IMR-90 (cell line): ENCODE data around the gene PHKB. TPM values are rescaled to one million over a fixed set of nuclear protein-coding genes. Genes with fewer than 3 reads are reported as not detected.

ENCODE experiments used
- ATAC-seq: fragments of 200-7000 bp; cut with Tn5 transposase; 2 replicates; pipeline ENCODE4 v1.9.1; 2020; ENCODE audit warnings: low read depth, mild to moderate bottlenecking, moderate library complexity
- BruUV-seq: library from RNA; stranded (reverse); fragments of 400-500 nt; replicated peaks from 2 replicates; lab custom pipeline; 2021; lab: Mats Ljungman, UMichigan
- CTCF ChIA-PET: fragments of 300-600 bp; formaldehyde crosslinking; extraction: SDS; loops from one replicate; lab custom pipeline; 2021; ENCODE audit warnings: antibody characterized with exemption; lab: Yijun Ruan, JAX
- POLR2A ChIA-PET: fragments of 300-600 bp; sonication (Branson Sonifier 250); formaldehyde crosslinking; loops from one replicate; lab custom pipeline; 2022; ENCODE audit warnings: antibody characterized with exemption; ENCODE audit not compliant: unreplicated experiment; lab: Charles Lee
- DNase-seq: peaks from one replicate; pipeline ENCODE4 v3.0.0; 2013
- H2AFZ ChIP-seq: replicated peaks from 2 replicates; pipeline ENCODE3; 2013; ENCODE audit warnings: low read length, mild to moderate bottlenecking; ENCODE audit not compliant: poor library complexity
- H2AK5ac ChIP-seq: 2 replicates; pipeline ENCODE4 v1.6.1; 2013; ENCODE audit warnings: low read depth, low read length, inconsistent platforms
- H2AK9ac ChIP-seq: replicated peaks from 2 replicates; pipeline ENCODE3; 2013; ENCODE audit warnings: mild to moderate bottlenecking, low read depth, low read length, moderate library complexity; ENCODE audit not compliant: poor library complexity
- H2BK120ac ChIP-seq: 2 replicates; pipeline ENCODE4 v1.6.1; 2013; ENCODE audit warnings: low read depth, low read length, inconsistent platforms
- H2BK15ac ChIP-seq: 3 replicates; pipeline ENCODE4 v1.6.1; 2013; ENCODE audit warnings: low read depth, low read length, inconsistent platforms
- H2BK20ac ChIP-seq: 2 replicates; pipeline ENCODE4 v1.6.1; 2013; ENCODE audit warnings: low read depth, mild to moderate bottlenecking, inconsistent platforms, low read length, moderate library complexity
- H2BK5ac ChIP-seq: 2 replicates; pipeline ENCODE4 v1.6.1; 2013; ENCODE audit warnings: mild to moderate bottlenecking, low read depth, low read length, inconsistent platforms; ENCODE audit not compliant: poor library complexity, severe bottlenecking
- H3K14ac ChIP-seq: replicated peaks from 2 replicates; pipeline ENCODE4 v1.6.1; 2013; ENCODE audit warnings: low read depth, low read length, inconsistent platforms
- H3K18ac ChIP-seq: 2 replicates; pipeline ENCODE4 v1.6.1; 2013; ENCODE audit warnings: low read depth, low read length, control low read depth
- H3K23ac ChIP-seq: 2 replicates; pipeline ENCODE4 v1.6.1; 2013; ENCODE audit warnings: low read depth, low read length, inconsistent platforms
- H3K27ac ChIP-seq: 2 replicates; pipeline ENCODE4 v1.5.1; 2013; ENCODE audit warnings: mild to moderate bottlenecking, control low read depth, low read length; ENCODE audit not compliant: insufficient read depth
- H3K27me3 ChIP-seq: 2 replicates; pipeline ENCODE4 v1.6.1; 2013; ENCODE audit warnings: low read length; ENCODE audit not compliant: control insufficient read depth, insufficient read depth
- H3K36me3 ChIP-seq: 2 replicates; pipeline ENCODE4 v1.6.1; 2013; ENCODE audit warnings: low read length, mixed read lengths; ENCODE audit not compliant: control insufficient read depth, insufficient read depth
- H3K4ac ChIP-seq: 2 replicates; pipeline ENCODE4 v1.6.1; 2013; ENCODE audit warnings: low read depth, low read length, inconsistent platforms
- H3K4me1 ChIP-seq: 2 replicates; pipeline ENCODE4 v1.6.1; 2013; ENCODE audit warnings: low read length, mixed read lengths; ENCODE audit not compliant: control insufficient read depth, insufficient read depth
- H3K4me2 ChIP-seq: 2 replicates; pipeline ENCODE4 v1.6.1; 2013; ENCODE audit warnings: low read depth, mild to moderate bottlenecking, control low read depth, low read length, moderate library complexity
- H3K4me3 ChIP-seq: 2 replicates; pipeline ENCODE4 v1.5.1; 2013; ENCODE audit warnings: low read depth, mild to moderate bottlenecking, control low read depth, low read length, moderate library complexity; ENCODE audit not compliant: insufficient read depth
- H3K56ac ChIP-seq: 2 replicates; pipeline ENCODE4 v1.6.1; 2013; ENCODE audit warnings: low read length, inconsistent platforms; ENCODE audit not compliant: insufficient read depth; ENCODE audit errors: extremely low read depth
- H3K79me1 ChIP-seq, 2 experiments: 2 replicates each; pipeline ENCODE4 v1.6.1; 2013; ENCODE audit warnings: low read length in 2 of 2, inconsistent platforms in 1 of 2, low read depth in 1 of 2
- H3K9ac ChIP-seq: 2 replicates; pipeline ENCODE4 v1.6.1; 2013; ENCODE audit warnings: low read depth, low read length, control low read depth
- H3K9me1 ChIP-seq: 2 replicates; pipeline ENCODE4 v1.6.1; 2013; ENCODE audit warnings: low read length, inconsistent platforms; ENCODE audit not compliant: insufficient read depth
- H3K9me3 ChIP-seq: 2 replicates; pipeline ENCODE4 v1.6.1; 2013; ENCODE audit warnings: low read length; ENCODE audit not compliant: control insufficient read depth, insufficient read depth
- H4K20me1 ChIP-seq: 2 replicates; pipeline ENCODE4 v1.6.1; 2013; ENCODE audit warnings: low read length, inconsistent platforms; ENCODE audit not compliant: insufficient read depth
- H4K5ac ChIP-seq: 2 replicates; pipeline ENCODE4 v1.6.1; 2013; ENCODE audit warnings: mild to moderate bottlenecking, low read depth, low read length, control low read depth
- H4K8ac ChIP-seq, 2 experiments: 2 replicates each; pipeline ENCODE4 v1.6.1; 2013; ENCODE audit warnings: low read depth in 2 of 2, low read length in 2 of 2, control low read depth in 1 of 2, inconsistent platforms in 1 of 2
- H4K91ac ChIP-seq: 2 replicates; pipeline ENCODE4 v1.6.1; 2013; ENCODE audit warnings: low read depth, low read length, inconsistent platforms; ENCODE audit not compliant: insufficient read depth
- BHLHE40 ChIP-seq: fragments of 150-350 bp; IDR thresholded peaks from 2 replicates; pipeline ENCODE4 v1.6.1; 2016; ENCODE audit warnings: mild to moderate bottlenecking, low read depth, low read length
- CEBPB ChIP-seq: IDR thresholded peaks from 2 replicates; pipeline ENCODE4 v1.6.1; 2012; ENCODE audit warnings: low read depth, low read length, improper control_type of control experiment
- MAFK ChIP-seq: IDR thresholded peaks from 2 replicates; pipeline ENCODE4 v1.6.1; 2012; ENCODE audit warnings: low read depth, low read length, improper control_type of control experiment
- SMC3 ChIP-seq: fragments of 150-350 bp; IDR thresholded peaks from 2 replicates; pipeline ENCODE4 v1.6.1; 2016; ENCODE audit warnings: low read depth, mild to moderate bottlenecking, antibody characterized with exemption, low read length, moderate library complexity
- WGBS, 2 experiments: methylation state at CpG; one replicate each; pipeline versions ENCODE4 v1.1.5 to v1.1.7; 2013; ENCODE audit warnings: missing lambda C conversion rate in 2 of 2; ENCODE audit not compliant: insufficient read length in 1 of 2; ENCODE audit errors: extremely low coverage in 2 of 2; 5-methylcytosine and 5-hydroxymethylcytosine counted together
- dilution Hi-C: fragments of 300-500 bp; cut with HindIII; formaldehyde crosslinking; loops from one replicate; pipeline ENCODE4 v1.14.3; 2018; ENCODE audit warnings: low sequenced_read_pairs; ENCODE audit not compliant: unreplicated experiment
- in situ Hi-C: fragments of 300-500 bp; cut with MboI; formaldehyde crosslinking; loops from 3 replicates; pipeline ENCODE4 v1.14.3; 2019; ENCODE audit warnings: low sequenced_read_pairs, inconsistent platforms, mixed read lengths
- intact Hi-C: fragments of 100-400 bp; cut with micrococcal nuclease; formaldehyde crosslinking; loops from 2 replicates; pipeline ENCODE4 v1.10.0; 2022
- polyA plus RNA-seq, 3 experiments: library from polyadenylated mRNA; depleted of rRNA; stranded (reverse); fragments of >200 nt; gene quantifications; 2 replicates each; pipeline ENCODE4 v1.2.3, GENCODE V29; 2012; ENCODE audit warnings: low replicate concordance in 1 of 3
- total RNA-seq: library from RNA; depleted of rRNA; stranded (reverse); fragments of >200 nt; gene quantifications from 2 replicates; pipeline ENCODE4 v1.2.3, GENCODE V29; 2012
- TF ChIP-seq, protein P1 (sequence below): conservative IDR thresholded peaks from 2 replicates; pipeline ENCODE4 v1.5.1; 2012; ENCODE audit warnings: mild to moderate bottlenecking, low read depth, low read length, improper control_type of control experiment

The PHKB gene
- total and polyA plus RNA-seq, 2 of the 4 experiments (the other 2 are of a cell fraction), result 24.2 to 58.6 TPM

DNA sequence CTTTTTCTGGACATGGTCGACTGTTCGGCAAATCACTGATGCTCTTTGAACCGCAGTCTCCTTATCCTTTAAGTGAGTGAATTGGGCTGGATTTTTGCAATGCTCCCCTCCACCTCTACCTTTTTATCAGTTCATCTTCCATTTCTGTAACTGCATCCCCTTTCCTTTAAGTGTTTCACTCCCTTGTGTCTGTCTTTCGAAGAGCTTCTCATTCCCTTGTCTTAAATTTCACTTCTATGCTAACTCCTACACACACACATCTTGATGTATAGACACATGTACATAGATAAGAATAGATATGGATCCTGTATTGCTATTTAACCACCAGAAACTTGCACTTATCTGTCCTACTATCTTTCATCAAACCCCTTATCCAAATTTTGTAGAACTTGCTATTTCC is 250.7 kb downstream of the PHKB start:
- intact Hi-C loops, result no loop called here

More for the DNA sequence above, 250.7 kb downstream of the PHKB start:
- no peak overlapping the region for H3K23ac ChIP-seq
- peak overlapping the region in 1 of 2 experiments; percentile 36; a peak in 1 of 4 replicates for H4K8ac ChIP-seq
- no peak overlapping the region for H4K5ac ChIP-seq
- DNase-seq (no peak), ATAC-seq (no peak)
- no peak overlapping the region for H3K56ac ChIP-seq
- peak overlapping the region; percentile 22; the same call in 1 of the 2 replicates for H2BK120ac ChIP-seq
- ChIA-PET POLR2A (no interaction called here), CTCF (no interaction called here)
- H3K4ac ChIP-seq, result no peak overlapping the region
- H2BK20ac ChIP-seq, result peak overlapping the region; percentile 20; the same call in 1 of the 2 replicates
- no peak overlapping the region for H3K14ac ChIP-seq
- dilution Hi-C loops, result no loop called here
- H3K4me3 ChIP-seq, result no peak overlapping the region
- no TSS peak for BruUV-seq
- peaks cover 5% of the 10 kb centered on the region for H3K9me1 ChIP-seq
- no CpG with 5 or more reads among the region's 4 CpGs for WGBS, 2 experiments
- H4K20me1 ChIP-seq, result no peaks in the 10 kb centered on the region
- in situ Hi-C loops, result no loop called here
- H2BK15ac ChIP-seq, result no peak overlapping the region
- no peaks in the 10 kb centered on the region for H3K36me3 ChIP-seq
- H3K9me3 ChIP-seq, result no peaks in the 10 kb centered on the region
- H3K79me1 ChIP-seq, result no peaks in the 10 kb centered on the region
- peaks cover 6% of the 10 kb centered on the region for H3K4me1 ChIP-seq
- no peak overlapping the region for H2AFZ ChIP-seq
- TF ChIP-seq BHLHE40, result no peak
- no peak for TF ChIP-seq CEBPB
- TF ChIP-seq, protein P1, sequence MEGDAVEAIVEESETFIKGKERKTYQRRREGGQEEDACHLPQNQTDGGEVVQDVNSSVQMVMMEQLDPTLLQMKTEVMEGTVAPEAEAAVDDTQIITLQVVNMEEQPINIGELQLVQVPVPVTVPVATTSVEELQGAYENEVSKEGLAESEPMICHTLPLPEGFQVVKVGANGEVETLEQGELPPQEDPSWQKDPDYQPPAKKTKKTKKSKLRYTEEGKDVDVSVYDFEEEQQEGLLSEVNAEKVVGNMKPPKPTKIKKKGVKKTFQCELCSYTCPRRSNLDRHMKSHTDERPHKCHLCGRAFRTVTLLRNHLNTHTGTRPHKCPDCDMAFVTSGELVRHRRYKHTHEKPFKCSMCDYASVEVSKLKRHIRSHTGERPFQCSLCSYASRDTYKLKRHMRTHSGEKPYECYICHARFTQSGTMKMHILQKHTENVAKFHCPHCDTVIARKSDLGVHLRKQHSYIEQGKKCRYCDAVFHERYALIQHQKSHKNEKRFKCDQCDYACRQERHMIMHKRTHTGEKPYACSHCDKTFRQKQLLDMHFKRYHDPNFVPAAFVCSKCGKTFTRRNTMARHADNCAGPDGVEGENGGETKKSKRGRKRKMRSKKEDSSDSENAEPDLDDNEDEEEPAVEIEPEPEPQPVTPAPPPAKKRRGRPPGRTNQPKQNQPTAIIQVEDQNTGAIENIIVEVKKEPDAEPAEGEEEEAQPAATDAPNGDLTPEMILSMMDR, result no peak
- no peak for TF ChIP-seq MAFK
- TF ChIP-seq SMC3, result no peak
- H3K27me3 ChIP-seq, result no peaks in the 10 kb centered on the region
- H2AK9ac ChIP-seq, result peak overlapping the region; percentile 23
- no peak overlapping the region for H3K9ac ChIP-seq
- H2AK5ac ChIP-seq, result no peak overlapping the region
- H3K18ac ChIP-seq, result no peak overlapping the region
- H3K4me2 ChIP-seq, result no peak overlapping the region
- H4K91ac ChIP-seq, result no peak overlapping the region
- no peak overlapping the region for H3K27ac ChIP-seq
- no peak overlapping the region for H2BK5ac ChIP-seq
